WTC11 (cell line): ENCODE data around the gene HBD. TPM values are rescaled to one million over a fixed set of nuclear protein-coding genes. Genes with fewer than 3 reads are reported as not detected.

Source experiments
- ATAC-seq: fragments of 200-7000 bp; cut with Tn5 transposase; 2 replicates; pipeline ENCODE4 v1.10.0; 2021; ENCODE audit warnings: mild to moderate bottlenecking, moderate library complexity
- CTCF ChIA-PET: fragments of 300-600 bp; sonication (Branson Sonifier 250); formaldehyde crosslinking; loops from one replicate; lab custom pipeline; 2021; ENCODE audit warnings: antibody characterized with exemption; lab: Charles Lee
- POLR2A ChIA-PET: fragments of 350-600 bp; sonication (Branson Sonifier 250); formaldehyde crosslinking; loops from one replicate; lab custom pipeline; 2021; ENCODE audit warnings: antibody characterized with exemption; lab: Charles Lee
- DNase-seq: peaks from one replicate; pipeline ENCODE4 v3.0.0; 2021; ENCODE audit warnings: low spot score
- H3K27ac Mint-ChIP-seq: 2 replicates; pipeline ENCODE4 v1.8.0; 2021; ENCODE audit warnings: mixed read lengths
- H3K27me3 Mint-ChIP-seq: 2 replicates; pipeline ENCODE4 v1.8.0; 2021; ENCODE audit warnings: low read depth, mild to moderate bottlenecking, moderate library complexity, mixed read lengths
- H3K36me3 Mint-ChIP-seq: 2 replicates; pipeline ENCODE4 v1.8.0; 2021; ENCODE audit warnings: mixed read lengths
- H3K4me1 Mint-ChIP-seq: 2 replicates; pipeline ENCODE4 v1.8.0; 2022; ENCODE audit warnings: mixed read lengths
- H3K4me3 Mint-ChIP-seq: 2 replicates; pipeline ENCODE4 v1.8.0; 2021; ENCODE audit warnings: mild to moderate bottlenecking, moderate library complexity, mixed read lengths
- H3K9me3 Mint-ChIP-seq: 2 replicates; pipeline ENCODE4 v1.8.0; 2021; ENCODE audit warnings: mixed read lengths
- AR ChIP-seq: fragments of 250-450 bp; sonication (Bioruptor Pico); IDR thresholded peaks from 2 replicates; pipeline ENCODE4 v1.9.0; 2021; ENCODE audit warnings: mild to moderate bottlenecking
- ARID4B ChIP-seq: sonication (generic); formaldehyde crosslinking; IDR thresholded peaks from 2 replicates; pipeline ENCODE4 v1.8.0; 2023; ENCODE audit warnings: missing genetic modification reagents, mild to moderate bottlenecking, borderline replicate concordance
- CBFB ChIP-seq: sonication (generic); formaldehyde crosslinking; IDR thresholded peaks from 2 replicates; pipeline ENCODE4 v1.8.1; 2022; ENCODE audit warnings: mild to moderate bottlenecking, low read depth, missing genetic modification reagents
- CDX4 ChIP-seq: fragments of 250-450 bp; sonication (Bioruptor Pico); IDR thresholded peaks from 2 replicates; pipeline ENCODE4 v1.9.0; 2021; ENCODE audit warnings: moderate library complexity, mild to moderate bottlenecking, inconsistent platforms, borderline replicate concordance
- CREB1 ChIP-seq: sonication (generic); formaldehyde crosslinking; IDR thresholded peaks from 2 replicates; pipeline ENCODE4 v1.8.0; 2023; ENCODE audit warnings: mild to moderate bottlenecking, missing genetic modification reagents
- E2F5 ChIP-seq: sonication (generic); formaldehyde crosslinking; IDR thresholded peaks from 2 replicates; pipeline ENCODE4 v1.8.1; 2022; ENCODE audit warnings: mild to moderate bottlenecking, moderate library complexity, missing genetic modification reagents
- GTF2I ChIP-seq: fragments of 250-450 bp; sonication (Bioruptor Pico); conservative IDR thresholded peaks from 2 replicates; pipeline ENCODE4 v1.4.0; 2021; ENCODE audit warnings: mild to moderate bottlenecking
- HMGA2 ChIP-seq: fragments of 250-450 bp; sonication (Bioruptor Pico); IDR thresholded peaks from 2 replicates; pipeline ENCODE4 v1.4.0; 2021; ENCODE audit warnings: mild to moderate bottlenecking, moderate library complexity
- JAZF1 ChIP-seq: fragments of 250-450 bp; sonication (Bioruptor Pico); IDR thresholded peaks from 2 replicates; pipeline ENCODE4 v1.9.0; 2021; ENCODE audit warnings: moderate library complexity, mild to moderate bottlenecking, inconsistent platforms
- KAT7 ChIP-seq: sonication (generic); formaldehyde crosslinking; IDR thresholded peaks from 2 replicates; pipeline ENCODE4 v1.8.1; 2023; ENCODE audit warnings: missing genetic modification reagents, mild to moderate bottlenecking, borderline replicate concordance
- NFE2L1 ChIP-seq: sonication (generic); formaldehyde crosslinking; IDR thresholded peaks from 2 replicates; pipeline ENCODE4 v1.8.1; 2023; ENCODE audit warnings: missing genetic modification reagents
- SOX15 ChIP-seq: fragments of 250-450 bp; sonication (Bioruptor Pico); IDR thresholded peaks from 2 replicates; pipeline ENCODE4 v1.9.0; 2021; ENCODE audit warnings: mild to moderate bottlenecking
- ZMAT4 ChIP-seq: fragments of 250-450 bp; sonication (Bioruptor Pico); IDR thresholded peaks from 2 replicates; pipeline ENCODE4 v1.9.0; 2021; ENCODE audit warnings: mild to moderate bottlenecking
- ZNF138 ChIP-seq: sonication (generic); formaldehyde crosslinking; conservative IDR thresholded peaks from 2 replicates; pipeline ENCODE4 v1.8.1; 2022; ENCODE audit warnings: mild to moderate bottlenecking, moderate library complexity, missing genetic modification reagents
- ZNF219 ChIP-seq: sonication (generic); formaldehyde crosslinking; IDR thresholded peaks from 2 replicates; pipeline ENCODE4 v1.8.0; 2023; ENCODE audit warnings: missing genetic modification reagents, mild to moderate bottlenecking, borderline replicate concordance
- ZNF416 ChIP-seq: fragments of 250-450 bp; sonication (Bioruptor Pico); IDR thresholded peaks from 2 replicates; pipeline ENCODE4 v1.9.0; 2021; ENCODE audit warnings: mild to moderate bottlenecking, inconsistent platforms
- ZNF532 ChIP-seq: fragments of 250-450 bp; sonication (Bioruptor Pico); IDR thresholded peaks from 2 replicates; pipeline ENCODE4 v1.9.0; 2021; ENCODE audit warnings: mild to moderate bottlenecking, borderline replicate concordance
- total RNA-seq: library from RNA; stranded (reverse); gene quantifications from 3 replicates; pipeline ENCODE4 v1.2.3, GENCODE V29; 2021

The HBD gene
- total RNA-seq, 1 experiment from 2014 or later = not detected

GRCh38 chr11:5231111-5231510 is 3.2 kb downstream of the HBD start (continued):
- TF ChIP-seq ZNF532 (CRISPR knock-in tag) (no peak), HMGA2 (no peak), CDX4 (CRISPR knock-in tag) (no peak), NFE2L1 (no peak), GTF2I (CRISPR knock-in tag) (no peak), ZNF138 (CRISPR knock-in tag) (no peak), ZMAT4 (no peak), CREB1 (no peak), AR (CRISPR knock-in tag) (no peak), SOX15 (no peak), ZNF219 (CRISPR knock-in tag) (no peak), CBFB (no peak)

- ChIA-PET POLR2A (no interaction called here), CTCF (no interaction called here)
- DNase-seq (no peak), ATAC-seq (no peak)
- Mint-ChIP-seq H3K27ac (no peak overlapping the region), H3K27me3 (no peaks in the 10 kb centered on the region), H3K4me3 (no peak overlapping the region), H3K36me3 (no peaks in the 10 kb centered on the region), H3K9me3 (no peaks in the 10 kb centered on the region), H3K4me1 (no peaks in the 10 kb centered on the region)
- TF ChIP-seq ZNF416 (CRISPR knock-in tag) (no peak), KAT7 (CRISPR knock-in tag) (no peak), ARID4B (CRISPR knock-in tag) (no peak), E2F5 (no peak), JAZF1 (CRISPR knock-in tag) (no peak)
These were observed 4.0 kb downstream of the HBD start for GRCh38 chr11:5230266-5230665.
